Loucy (cell line): ENCODE data around the gene TECPR1.

Experiments used
- CTCF ChIP-seq: fragments of 200-600 bp; sonication (generic); conservative IDR thresholded peaks from 2 replicates; pipeline ENCODE4 v1.5.1; 2014; ENCODE audit warnings: mild to moderate bottlenecking, antibody characterized with exemption, low read length
- EZH2phosphoT487 ChIP-seq: fragments of 200-600 bp; IDR thresholded peaks from 2 replicates; pipeline ENCODE4 v1.6.1; 2018; ENCODE audit warnings: antibody characterized with exemption, mild to moderate bottlenecking, moderate library complexity, borderline replicate concordance

GRCh38 chr7:98199131-98199530, 52.9 kb downstream of the TECPR1 start:
- TF ChIP-seq CTCF (no peak), EZH2phosphoT487 (no peak)
